Suppressor macrophage treated with lipopolysaccharide for 1 hour (primary cell): ENCODE measurements around the gene APEH.

ENCODE experiments used
- DNase-seq, 3 donors: peaks; one replicate each; pipeline ENCODE4 v3.0.0-alpha.2; 2020 to 2022

Gene APEH

DNA sequence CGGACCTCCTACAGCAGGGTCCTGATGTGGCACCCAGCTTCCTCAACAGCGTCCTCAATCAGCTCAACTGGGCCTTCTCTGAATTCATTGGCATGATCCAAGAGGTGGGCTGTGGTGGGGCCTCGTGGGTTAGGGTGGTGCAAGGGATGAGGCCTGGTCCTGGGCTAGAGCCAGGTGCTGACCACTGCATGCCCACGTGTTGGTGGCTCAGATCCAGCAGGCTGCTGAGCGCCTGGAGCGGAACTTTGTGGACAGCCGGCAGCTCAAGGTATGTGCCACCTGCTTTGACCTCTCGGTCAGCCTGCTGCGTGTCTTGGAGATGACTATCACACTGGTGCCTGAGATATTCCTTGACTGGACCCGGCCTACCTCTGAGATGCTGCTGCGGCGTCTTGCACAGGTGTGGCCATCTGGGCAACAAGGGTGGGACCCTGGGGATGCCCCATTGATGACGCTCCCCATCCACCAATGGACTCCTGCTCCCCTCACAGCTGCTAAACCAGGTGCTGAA, 41.5 kb downstream of the APEH start:
- no peak for DNase-seq

DNA sequence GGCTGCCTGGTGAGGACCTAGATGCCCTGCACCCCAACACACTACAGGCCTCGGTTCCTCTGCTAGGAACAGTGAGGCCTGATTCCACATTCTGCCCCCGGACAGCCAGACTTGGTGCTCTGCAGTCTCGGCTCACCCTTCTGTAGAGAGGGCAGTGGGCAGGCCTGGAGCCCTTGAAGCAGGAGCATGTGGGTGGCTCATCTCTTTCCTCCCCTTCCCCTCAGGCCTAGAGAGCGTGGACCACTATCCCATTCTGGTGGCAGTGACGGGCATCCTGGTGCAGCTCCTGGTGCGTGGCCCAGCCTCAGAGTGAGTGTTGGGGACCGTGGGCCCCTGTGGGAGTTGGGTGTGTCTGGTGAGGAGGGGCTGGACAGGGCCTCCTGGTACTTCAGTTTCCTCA, 42.0 kb downstream of the APEH start:
- no peak for DNase-seq

DNA sequence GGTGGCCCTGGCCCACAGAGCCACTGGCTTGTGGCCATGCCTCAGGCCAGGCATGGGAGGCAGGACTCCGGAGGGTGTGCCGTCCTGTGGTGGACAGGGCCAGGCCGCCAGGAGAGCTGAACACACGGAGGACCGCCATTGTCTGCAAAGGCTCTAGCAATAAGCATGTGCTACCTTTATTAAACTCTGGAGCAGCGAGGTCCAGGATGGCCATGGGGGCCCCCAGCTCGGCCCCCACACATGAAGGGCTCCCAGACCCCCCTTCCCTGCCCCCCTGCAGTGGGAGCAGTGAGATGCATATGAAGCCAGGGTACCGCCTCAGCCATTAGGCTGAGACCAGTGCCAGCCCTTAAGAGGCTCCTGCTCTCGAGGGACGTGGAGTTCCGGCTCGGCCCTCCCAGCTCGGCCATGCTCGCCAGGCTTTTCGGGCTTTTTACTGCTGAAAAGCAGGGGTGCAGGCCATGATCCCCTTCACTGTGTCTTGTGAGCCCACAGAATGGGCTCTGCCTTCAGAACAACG, 42.6 kb downstream of the APEH start:
- no peak for DNase-seq

DNA sequence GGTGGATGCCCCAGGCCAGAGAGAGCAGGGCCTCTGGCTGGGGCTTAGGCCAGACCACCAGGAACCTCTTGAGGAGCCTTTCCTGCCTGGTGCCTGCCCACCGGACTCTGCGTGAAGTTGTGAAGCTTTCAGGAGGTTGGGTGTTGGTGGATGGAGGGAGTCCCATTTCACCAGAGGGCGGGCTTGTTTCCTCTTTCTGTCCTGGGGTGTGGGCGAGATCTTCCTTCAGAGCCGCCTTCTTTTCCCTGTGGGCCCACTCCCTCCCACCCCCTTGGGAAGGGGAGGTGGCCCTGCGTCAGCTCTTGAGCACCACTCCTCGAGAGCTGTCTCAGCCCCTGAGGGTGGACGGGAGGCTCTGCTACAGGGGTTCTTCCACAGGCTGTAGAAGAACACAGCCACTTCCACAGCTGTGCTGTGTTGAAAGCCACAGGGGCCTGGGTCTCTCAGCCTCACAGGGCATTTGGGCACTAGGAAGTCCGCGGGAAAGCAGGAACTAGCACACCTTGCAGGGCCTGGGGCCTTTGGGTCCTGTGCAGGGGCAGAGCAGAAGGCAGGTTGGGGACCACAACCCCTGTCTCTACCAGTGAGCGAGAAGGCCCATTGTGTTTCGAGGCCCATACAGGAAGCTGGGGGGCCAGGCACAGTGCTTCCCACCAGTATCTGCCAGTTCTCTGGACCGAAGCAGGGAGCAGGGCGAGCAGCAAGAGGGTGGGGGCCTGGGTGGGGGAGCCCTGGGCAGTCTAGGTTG, 43.2 kb downstream of the APEH start:
- peak in 1 of 3 donors; percentile 12 for DNase-seq

DNA sequence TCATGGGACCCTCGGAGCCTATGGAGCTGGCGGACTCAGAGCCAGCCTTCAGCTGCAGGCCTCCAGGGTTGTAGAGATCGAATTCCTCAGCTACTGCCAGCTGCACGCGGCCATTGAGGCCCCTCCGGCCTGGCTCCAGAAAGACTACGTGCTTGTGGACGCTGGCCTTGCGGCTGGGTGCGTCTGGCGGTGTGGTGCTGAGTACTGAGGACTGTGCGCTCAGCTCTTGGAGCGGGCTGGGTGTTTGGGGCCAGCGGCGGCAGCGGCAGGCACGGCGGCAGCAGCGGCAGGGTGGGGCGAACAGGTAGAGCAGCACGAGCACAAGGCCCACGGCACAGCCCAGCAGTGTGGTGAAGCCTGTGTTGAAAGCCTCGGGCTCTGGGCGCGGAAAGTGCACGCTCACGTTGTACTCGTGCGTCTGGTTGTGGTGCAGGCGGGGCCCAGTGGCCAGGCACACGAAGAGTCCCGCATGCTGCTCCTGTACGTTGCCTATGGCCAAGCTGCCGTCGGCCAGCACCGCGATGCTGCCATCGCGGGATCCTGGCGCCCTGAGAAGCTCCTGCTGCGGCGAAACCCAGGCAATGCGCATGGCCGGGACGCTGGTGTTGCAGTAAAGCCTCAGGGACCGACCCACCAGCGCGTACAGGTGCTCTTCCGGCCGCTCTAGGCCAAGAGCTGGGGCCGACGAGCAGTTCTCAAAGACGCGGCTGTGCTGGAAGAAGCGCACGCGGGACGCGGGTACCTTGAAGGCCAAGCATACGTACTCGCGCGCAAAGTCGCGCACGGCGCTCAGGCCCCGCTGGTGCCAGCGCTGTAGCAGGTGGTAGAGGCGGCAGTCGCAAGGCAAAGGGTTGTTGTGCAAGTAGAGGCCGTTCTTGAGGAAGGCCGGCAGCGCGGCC, 44.1 kb downstream of the APEH start:
- DNase-seq = no peak

DNA sequence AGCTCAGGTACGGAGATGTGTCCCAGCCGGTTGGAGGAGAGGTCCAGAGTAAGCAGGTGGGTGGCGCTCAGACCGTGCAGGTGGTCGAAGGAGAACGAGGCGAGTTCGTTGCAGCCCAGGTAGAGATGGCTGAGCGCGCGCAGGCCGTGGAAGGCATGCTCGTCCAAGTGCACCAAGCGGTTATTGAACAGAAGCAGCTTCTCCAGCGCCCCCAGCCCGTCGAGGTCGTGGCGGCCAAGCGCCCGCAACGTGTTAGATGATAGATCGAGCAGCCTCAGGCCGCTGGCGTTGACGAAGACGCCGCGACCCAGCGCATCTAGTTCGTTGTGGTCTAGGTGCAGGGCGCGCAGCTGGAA, 44.7 kb downstream of the APEH start:
- DNase-seq = peak in 1 of 3 donors; percentile 7

DNA sequence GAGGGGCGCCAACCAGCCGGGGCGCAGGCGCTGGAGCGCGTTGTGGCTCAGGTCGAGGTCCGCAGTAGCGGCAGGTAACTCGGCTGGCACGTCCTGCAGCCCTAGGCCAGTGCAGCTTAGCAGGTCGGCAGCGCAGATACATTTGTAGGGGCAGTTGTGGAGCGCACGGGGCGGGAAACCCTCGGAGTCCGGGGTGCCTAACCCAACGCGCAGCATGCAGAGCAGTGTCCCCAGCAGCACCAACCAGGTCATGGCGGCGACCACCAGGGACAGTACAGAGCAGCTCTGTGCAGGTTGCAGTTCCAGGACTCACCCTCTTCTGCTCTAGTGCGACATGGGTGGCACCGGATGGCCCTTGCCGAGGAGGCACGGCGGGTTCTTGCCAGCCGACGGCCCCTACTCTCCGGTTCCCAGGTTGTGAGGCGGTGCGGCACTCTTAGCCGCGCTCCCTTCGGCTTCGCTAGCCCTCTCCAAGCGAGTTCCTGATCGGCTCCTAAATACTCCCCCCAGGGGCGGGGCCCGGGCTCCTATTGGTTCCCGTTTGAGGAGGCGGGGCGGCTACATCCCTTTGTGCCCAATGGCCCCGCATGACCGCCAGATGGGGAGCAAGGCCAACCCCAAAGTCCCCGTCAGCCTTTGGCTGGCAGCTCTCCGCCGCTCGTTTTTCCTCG, 45.2 kb downstream of the APEH start, which contains the start of gene AMIGO3:
AMIGO3 (minus strand) TSS at position 471 of the 671 bp plus-strand sequence; CDS start at position 252, 219 bp downstream.
- DNase-seq = peak; percentile 95 to 99 (median 97)

DNA sequence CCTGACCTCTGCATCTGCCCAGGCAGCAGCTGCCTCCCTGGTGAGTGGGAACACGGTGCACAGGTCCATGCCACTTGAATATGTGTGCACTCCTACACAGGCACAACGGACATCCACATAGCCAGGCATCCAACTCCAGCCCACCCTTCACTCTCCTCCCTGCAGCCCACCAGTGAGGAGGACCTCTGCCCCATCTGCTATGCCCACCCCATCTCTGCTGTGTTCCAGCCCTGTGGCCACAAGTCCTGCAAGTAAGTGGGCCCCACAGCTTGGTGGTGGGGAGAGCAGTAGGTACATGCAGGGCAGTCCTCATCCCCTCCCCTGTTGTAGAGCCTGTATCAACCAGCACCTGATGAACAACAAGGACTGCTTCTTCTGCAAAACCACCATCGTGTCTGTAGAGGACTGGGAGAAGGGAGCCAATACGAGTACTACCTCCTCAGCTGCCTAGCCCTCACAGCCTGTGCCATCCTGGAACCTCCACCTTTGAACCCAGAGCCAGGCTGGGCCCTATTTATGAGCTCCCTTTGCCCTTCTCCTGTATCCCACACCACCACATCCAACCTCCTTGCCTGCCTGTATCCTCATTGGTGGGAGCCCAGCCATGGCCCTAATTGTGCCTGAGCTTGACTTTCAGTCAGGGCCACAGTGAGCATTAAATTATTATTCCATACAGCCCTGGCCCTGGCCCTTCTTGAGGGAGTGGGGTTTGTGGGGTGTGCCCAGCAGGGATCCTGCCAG, 46.9 kb downstream of the APEH start:
- no peak for DNase-seq

DNA sequence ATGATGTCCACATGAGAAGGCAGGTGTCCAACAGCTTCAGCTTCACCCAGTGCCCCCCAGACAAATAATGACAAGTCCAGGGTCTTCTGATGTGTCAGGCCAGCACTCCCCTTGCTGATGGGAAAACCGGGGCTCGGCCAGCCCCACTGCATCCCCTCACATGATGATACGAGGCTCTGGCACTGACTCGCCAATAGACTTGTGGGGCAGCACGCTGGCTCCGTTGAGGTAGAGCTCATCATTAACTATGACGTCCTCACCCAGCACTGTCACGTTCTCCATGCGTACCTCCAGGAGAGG, 47.4 kb downstream of the APEH start:
- no peak for DNase-seq

DNA sequence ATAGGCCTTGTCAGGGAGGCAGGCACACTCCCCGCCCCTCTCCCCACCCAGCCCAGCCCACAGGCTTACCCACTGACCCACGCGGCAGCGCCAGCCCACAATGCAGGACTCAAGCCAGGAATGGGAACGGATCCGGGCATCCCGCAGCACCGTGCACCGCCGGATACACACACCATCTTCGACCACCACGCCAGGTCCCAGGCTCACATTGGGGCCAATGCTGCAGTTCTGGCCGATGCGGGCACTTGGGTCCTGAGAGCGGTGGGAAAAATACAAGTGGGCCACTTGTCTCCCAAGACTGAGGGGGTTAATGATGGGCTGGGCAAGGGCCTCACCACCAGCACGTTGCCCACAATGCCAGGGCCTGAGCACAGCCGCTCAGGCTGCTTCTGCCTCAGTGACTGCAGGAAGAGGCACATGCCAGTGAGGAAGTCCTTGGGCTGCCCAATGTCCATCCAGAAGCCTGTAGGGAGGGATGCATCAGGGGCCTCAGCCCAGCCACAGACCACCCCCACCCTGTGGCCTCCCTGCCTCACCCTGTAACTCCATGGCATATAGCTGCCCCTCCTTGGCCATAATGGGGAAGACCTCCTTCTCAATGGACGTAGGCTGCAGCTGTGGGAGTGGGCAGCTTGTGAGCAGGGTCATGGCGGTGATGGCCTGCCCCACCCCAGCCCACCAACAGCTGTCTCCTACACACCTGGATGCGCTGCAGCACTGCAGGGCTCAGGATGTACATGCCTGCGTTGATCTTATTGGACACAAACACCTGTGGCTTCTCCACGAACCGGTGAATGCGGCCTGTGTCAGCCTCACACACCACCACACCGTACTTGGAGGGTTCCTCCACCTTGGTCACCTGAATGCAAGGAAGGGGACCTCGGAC, 48.0 kb downstream of the APEH start:
- no peak for DNase-seq

DNA sequence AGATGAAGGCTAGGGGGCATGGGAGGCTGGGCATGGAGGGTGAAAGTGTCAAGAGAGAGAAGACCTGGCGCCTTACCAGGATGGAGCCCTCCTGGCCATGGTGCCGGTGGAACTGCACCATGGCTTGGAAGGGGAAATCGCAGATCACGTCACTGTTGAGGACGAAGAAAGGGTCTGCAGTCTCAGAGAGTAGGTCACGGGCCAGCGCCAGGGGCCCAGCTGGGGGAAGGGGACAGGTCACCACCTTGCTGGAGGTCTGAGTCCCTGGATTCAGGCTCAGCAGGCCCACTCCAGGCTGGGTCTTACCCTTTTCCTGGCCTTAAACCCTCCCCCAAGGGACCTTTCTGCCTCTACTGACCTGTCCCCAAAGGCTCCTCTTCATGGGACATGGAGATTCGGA, 48.7 kb downstream of the APEH start:
- no peak for DNase-seq

DNA sequence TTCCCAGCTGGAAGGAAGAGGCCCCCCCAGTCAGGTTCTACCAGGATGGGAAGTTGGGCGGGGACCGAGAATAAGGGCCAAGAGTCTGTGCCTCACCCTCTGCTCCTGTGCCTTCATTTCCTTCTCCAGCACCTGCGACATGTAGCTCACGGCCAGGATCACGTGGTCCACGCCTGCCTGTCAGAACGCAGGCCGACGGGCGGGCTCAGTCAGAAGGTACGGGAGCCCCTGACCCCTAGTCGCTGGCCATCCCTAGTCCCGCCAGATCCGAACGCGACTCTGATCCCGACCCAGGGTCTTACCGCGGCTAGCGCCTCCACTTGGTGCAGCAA, 49.1 kb downstream of the APEH start:
- DNase-seq = peak; percentile 32 to 53 (median 34)

DNA sequence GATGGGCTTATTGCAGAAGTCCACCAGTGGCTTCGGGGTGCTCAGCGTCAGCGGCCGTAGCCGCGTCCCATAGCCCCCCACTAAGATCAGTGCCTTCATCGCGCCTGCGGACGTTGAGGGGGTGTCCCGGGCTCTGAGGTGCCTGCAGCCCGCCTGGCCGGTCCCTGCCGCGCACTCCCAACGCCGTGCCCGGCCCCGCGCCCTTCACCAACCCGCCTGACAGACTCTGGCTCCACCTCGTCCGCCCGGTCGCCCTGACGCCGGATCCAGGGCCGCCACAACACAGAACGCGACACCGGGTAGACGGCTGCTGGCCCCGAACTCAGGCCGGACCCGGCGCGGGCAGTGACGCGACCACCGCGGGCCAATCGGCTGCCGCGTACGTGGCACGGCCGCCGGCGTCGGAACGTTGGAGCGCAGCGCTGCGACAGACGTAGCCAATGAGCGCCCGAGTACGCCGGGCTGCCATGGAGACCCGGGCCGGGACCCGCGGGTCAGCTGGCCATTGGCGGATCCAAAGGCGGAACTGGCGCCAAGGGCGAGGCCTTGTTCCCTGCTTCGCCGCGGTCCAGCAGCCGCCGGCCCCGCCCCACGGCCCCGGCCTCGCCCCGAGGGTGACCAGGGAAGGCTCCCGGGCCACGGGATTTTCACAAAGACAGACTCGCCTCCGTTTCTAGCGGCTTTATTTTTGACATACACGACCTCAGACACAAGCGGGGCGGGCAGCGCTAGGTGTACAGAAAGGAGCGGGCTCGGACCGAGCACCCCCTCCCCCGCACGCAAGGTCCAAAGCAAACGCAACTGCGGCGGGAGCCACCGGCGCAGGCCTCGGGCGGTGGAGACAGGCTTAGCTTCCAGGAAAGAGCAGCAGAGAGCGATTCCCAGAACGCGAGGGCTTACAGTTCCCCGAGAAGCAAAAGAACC, 49.7 kb downstream of the APEH start, which contains the start of gene GMPPB:
GMPPB (minus strand) TSS at position 324 of the 924 bp plus-strand sequence; CDS start at position 99, 225 bp downstream.
- peak; percentile 99 for DNase-seq

DNA sequence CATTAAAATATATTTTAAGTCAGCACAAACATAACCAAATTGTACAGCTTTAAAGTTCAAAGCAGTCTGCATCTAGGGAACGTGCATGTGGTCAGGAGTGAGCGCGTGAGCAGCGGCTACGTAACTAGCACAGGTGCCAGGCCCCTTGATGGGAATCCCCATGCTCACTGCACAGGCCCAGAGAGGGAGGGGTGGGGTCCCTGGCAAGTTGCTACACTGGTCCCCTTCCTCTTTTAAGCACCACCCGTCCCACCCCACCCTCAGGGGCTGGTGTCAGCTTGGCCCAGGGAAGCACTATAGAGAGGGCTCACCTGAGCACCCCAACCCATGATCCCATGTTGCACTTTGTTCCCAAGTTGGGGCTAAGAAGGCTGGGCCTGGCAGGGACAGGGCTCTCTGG, 50.4 kb downstream of the APEH start:
- DNase-seq = no peak

DNA sequence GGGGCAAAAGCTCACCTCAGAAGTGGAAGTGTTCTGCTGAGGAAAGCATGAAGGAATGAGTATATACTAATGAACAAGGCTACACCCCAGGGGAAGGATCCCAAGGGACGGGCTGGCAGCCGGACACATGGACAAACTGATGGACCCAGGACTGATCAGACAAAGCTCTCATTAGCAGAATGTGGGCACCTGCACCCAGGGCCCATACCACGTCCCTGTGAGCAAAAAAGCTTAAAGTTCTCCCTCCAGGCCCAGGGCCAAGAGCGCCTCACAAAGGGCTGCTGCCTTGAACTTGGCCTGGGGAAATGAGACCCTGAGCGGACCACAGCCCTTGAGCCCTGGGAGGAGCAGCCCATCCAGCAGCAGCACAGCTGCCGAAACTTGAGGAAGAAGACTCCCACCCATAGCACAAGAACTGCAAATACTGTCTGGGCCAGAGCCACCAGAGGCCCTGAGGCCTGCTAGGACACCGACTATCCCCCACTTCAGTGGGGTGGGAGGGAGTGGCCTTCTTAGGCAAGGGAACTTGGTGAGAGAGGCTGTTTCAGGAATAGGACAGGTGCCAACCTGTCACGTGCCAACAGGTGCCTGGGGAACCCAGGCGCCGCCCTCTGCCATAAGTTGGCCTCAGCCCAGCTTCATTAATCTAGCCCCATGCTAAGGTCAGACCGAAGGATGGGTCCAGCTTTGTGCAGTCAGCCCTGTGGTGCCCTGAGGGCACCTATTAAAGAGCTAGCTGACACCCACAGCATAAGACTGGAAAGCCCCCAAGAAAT, 51.9 kb downstream of the APEH start:
- no peak for DNase-seq

DNA sequence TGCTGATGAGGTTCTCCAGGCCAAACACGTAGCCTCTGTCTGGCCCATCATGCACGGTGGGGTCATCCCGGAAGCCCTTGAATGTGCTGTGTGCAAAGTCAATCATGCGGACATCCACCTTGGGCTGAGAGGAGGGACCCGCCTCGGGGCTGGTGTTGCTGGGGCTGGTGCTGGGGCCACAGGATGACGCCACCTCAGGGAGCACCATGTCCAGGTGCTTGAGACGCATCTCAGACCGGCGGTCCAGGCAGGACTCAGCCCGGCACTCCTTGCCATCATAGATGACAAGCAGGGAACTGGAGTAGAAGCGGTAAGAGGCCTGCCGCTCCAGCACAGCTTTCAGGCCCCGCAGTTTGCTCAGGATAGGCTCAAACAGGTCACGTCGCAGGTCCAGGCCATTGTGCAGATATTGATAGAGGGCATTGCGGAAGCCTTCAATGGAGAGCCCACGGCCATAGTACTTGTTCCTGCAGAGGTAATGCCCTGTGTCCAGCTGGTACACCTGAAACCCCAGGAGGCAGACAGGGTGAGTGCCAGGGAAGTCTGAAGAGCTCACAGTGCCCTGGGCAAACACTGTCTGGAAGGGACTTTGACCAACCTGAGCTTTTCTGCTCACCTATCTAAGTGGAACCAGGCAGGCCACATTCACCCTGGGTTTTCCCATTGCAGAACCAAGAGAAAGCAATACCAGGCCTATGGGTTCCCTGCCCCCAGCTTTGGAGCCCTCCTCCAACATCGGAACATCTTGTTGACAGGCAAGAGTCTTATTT, 53.2 kb downstream of the APEH start:
- DNase-seq = no peak

DNA sequence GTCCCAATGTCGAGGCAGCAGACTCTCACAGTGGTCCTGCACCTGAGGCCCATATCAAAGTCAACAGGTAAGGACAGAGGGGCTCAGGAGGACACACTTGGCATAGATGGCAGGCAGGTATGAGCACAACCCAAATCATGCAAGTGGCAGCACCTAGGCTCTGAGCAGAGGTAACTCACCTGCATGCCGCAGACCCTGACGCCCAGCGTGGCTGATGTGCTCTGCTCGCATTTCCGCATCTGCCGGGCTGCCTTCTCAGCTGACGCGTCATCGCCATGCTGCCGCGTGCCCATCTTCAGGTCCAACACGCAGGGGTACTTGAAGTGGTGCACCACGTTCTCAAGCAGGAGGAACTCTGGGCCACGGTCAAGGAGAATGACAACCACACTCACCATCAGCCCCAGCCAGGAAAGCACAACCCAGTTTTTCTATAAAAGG, 53.8 kb downstream of the APEH start:
- no peak for DNase-seq

DNA sequence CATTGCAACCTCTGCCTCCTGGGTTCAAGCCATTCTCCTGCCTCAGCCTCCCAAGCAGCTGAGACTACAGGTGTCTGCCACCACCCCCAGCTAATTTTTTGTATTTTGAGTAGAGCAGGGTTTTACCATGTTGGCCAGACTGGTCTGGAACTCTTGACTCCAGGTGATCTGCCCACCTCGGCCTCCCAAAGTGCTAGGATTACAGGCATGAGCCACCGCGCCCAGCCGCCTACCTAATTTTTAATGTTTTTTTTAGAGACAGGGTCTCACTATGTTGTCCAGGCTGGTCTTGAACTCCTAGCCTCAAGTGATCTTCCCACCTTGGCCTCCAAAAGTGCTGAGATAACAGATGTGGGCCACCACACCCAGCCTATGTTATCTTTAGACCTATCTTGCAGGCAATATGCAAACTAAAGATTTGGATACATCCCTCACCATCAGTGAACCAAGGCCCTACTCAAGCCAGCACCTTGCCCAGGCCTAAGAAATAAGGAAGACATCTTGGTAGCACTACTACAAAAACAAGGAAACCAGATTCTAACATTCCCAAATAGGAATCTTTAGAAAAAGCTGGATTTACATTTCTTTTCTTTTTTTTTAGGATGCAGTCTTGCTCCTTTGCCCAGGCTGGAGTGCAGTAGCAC, 55.9 kb downstream of the APEH start:
- no peak for DNase-seq
